ENCODE results near the gene BHMT2.

BHMT2 gene, protein sequence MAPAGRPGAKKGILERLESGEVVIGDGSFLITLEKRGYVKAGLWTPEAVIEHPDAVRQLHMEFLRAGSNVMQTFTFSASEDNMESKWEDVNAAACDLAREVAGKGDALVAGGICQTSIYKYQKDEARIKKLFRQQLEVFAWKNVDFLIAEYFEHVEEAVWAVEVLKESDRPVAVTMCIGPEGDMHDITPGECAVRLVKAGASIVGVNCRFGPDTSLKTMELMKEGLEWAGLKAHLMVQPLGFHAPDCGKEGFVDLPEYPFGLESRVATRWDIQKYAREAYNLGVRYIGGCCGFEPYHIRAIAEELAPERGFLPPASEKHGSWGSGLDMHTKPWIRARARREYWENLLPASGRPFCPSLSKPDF

GRCh38 chr5:79069488-79070349 is at the start of gene BHMT2, which contains the start of gene DMGDH:
Gene BHMT2, plus strand, starts transcription at chr5:79069767. Its CDS starts 16 bp downstream, at chr5:79069783.
Gene DMGDH, minus strand, starts transcription at chr5:79069674. Its CDS starts 54 bp downstream, at chr5:79069620.
- DNase-seq (no peak), ATAC-seq (replicated peaks) (peak in 1 of 2 donors; percentile 34)
- Mint-ChIP-seq H3K9me3 (peaks cover 0 to 6% of the 10 kb centered on the region in 2 donors), H3K4me1 (no peaks in the 10 kb centered on the region), H3K27me3 (peaks cover 36 to 45% of the 10 kb centered on the region in 2 donors), H3K36me3 (no peaks in the 10 kb centered on the region), H3K4me3 (peak within 1 kb of the TSS in 1 of 2 donors; percentile 28), H3K27ac (no peak within 1 kb of the TSS)

DNA sequence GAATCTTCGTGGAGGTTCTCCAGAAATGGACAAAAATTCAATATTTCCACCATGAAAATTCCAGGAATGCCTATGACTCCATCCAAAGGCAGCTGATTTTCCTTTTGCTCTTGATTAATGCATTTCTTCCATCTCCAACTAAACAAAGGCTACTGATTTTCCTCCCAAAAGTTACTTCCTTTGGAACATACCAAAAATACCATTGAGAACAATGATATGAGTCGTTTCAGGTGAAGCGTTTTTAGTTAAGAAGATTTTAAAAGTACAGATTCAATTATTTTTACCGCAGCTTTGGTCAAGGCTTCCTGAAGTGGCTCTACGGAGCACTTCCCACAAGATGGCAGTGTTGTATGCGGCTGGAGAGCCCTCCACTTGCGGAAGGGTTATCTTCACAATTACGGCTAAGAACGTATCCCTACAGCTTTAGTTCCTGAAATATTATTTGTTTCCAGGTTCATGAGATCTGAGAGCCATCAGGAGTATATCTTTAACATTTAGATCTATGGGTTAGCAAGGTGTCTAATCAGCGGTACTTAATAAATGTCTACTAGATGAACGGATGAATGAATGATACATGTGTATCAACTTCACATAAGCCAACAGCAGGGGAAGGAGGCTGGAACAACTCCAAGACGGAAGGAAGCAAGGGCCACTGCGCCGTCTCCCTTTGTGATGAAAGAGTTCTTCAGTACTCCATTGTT is 48.6 kb upstream of the BHMT2 start:
- DNase-seq (peak; percentile 13), ATAC-seq (replicated peaks) (peak; percentile 63 to 65)
- Mint-ChIP-seq H3K36me3 (no peaks in the 10 kb centered on the region), H3K27me3 (peaks cover 34 to 52% of the 10 kb centered on the region in 2 donors), H3K4me1 (peaks cover 4 to 17% of the 10 kb centered on the region in 2 donors), H3K4me3 (peak overlapping the region in 1 of 2 donors; percentile 26), H3K27ac (peak overlapping the region; percentile 51), H3K9me3 (no peaks in the 10 kb centered on the region)

- Mint-ChIP-seq H3K36me3 (no peaks in the 10 kb centered on the region), H3K9me3 (no peaks in the 10 kb centered on the region), H3K27ac (no peak overlapping the region), H3K27me3 (peaks cover 33 to 51% of the 10 kb centered on the region in 2 donors), H3K4me1 (peaks cover 4 to 17% of the 10 kb centered on the region in 2 donors), H3K4me3 (no peak overlapping the region)
- ATAC-seq (replicated peaks) (no peak), DNase-seq (no peak)
Measured at GRCh38 chr5:79021753-79022152, 47.8 kb upstream of the BHMT2 start.

DNA sequence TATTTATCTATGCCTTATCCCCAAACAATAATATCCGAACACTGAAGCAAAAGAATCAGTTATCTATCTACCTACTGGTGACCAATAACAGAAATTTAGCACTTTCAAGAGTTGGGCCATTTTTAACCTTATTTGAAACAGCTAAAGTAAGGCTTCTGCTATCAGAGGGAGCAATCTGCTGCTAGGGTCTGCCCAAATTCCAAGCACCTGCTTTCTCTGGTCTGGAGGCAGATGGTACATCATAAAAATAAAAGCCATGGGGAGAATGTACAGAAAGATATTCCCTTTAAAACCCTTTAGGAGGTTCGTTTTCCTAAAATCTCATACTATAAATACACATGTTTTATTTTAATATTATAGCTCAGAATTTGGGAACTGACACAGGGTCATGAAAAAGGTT is 46.8 kb upstream of the BHMT2 start:
- H3K9me3 Mint-ChIP-seq, result no peaks in the 10 kb centered on the region
- peaks cover 40 to 53% of the 10 kb centered on the region in 2 donors for H3K27me3 Mint-ChIP-seq
- peaks cover 4 to 17% of the 10 kb centered on the region in 2 donors for H3K4me1 Mint-ChIP-seq
- ATAC-seq (replicated peaks) (no peak), DNase-seq (no peak)
- no peak overlapping the region for H3K4me3 Mint-ChIP-seq
- H3K27ac Mint-ChIP-seq, result no peak overlapping the region
- H3K36me3 Mint-ChIP-seq, result no peaks in the 10 kb centered on the region

DNA sequence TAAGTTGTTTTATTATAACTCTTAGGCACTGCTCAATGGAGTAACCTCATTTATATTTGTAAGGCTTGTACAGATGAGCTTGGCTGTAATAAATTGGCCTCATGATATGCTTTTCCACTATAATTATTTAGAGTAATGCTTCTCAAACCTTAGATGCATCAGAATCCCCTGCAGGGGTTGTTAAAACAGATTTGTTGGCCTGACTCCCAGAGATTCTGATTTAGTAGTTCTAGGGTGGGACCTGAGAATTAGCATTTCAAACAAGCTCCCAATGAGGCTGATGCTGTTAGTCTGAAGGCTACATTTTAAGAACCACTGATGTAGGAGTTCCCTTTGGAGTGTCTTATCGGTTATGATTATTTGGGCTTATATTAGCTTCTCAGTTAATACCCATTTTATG is 46.2 kb upstream of the BHMT2 start:
- Mint-ChIP-seq H3K36me3 (no peaks in the 10 kb centered on the region), H3K4me1 (peaks cover 4 to 17% of the 10 kb centered on the region in 2 donors), H3K27ac (no peak overlapping the region), H3K4me3 (no peak overlapping the region), H3K9me3 (no peaks in the 10 kb centered on the region), H3K27me3 (peaks cover 40 to 53% of the 10 kb centered on the region in 2 donors)
- DNase-seq (no peak), ATAC-seq (replicated peaks) (no peak)

GRCh38 chr5:79023947-79024346 is 45.6 kb upstream of the BHMT2 start:
- Mint-ChIP-seq H3K4me1 (peaks cover 4 to 17% of the 10 kb centered on the region in 2 donors), H3K27ac (no peak overlapping the region), H3K9me3 (no peaks in the 10 kb centered on the region), H3K36me3 (no peaks in the 10 kb centered on the region), H3K4me3 (no peak overlapping the region), H3K27me3 (peaks cover 40 to 53% of the 10 kb centered on the region in 2 donors)
- ATAC-seq (replicated peaks), result no peak
- DNase-seq, result no peak

GRCh38 chr5:79025054-79025472 is 44.5 kb upstream of the BHMT2 start:
- peaks cover 37 to 53% of the 10 kb centered on the region in 2 donors for H3K27me3 Mint-ChIP-seq
- ATAC-seq (replicated peaks), result peak in 1 of 2 donors; percentile 18
- H3K4me3 Mint-ChIP-seq, result peak overlapping the region; percentile 44 to 79

DNA sequence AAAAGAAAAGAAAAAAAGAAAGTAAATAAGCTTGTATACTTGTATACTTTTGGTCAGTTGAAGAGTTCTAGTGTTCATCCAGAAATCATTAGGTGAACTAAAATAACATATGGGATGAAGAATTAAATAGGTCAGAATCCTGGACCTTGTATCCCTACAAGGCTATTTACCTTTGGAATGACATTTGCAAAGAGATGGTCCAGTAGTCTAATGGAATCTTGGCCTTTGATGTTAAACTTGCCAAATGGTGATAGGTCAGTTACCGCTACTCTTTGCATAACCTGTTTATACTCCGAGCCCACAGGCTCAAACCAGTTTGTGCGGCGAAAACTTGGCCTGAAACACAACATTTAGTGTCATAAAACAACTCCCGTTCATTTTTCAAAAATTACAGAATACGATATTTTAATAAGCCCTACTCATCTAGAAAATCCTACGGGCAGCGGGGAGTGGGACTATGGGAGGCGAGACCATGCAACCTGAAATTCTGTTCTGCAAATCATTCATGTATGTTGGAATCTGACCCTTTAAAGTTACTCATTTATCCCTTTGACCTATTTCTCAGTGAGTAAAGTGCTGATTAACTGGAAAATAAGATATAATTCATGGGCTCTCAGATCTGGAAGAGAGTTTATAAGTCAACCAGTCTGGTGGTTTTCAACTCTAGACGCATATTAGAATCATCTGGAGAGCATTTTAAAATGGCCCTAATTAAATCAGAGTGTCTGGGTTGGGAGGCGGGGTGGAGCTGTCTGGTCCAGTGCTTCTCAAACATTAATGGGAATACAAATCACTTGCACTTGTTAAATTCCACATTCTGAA is 38.7 kb upstream of the BHMT2 start:
- Mint-ChIP-seq H3K36me3 (no peaks in the 10 kb centered on the region), H3K4me3 (no peak overlapping the region), H3K27me3 (peaks cover 9 to 24% of the 10 kb centered on the region in 2 donors), H3K4me1 (no peaks in the 10 kb centered on the region), H3K9me3 (no peaks in the 10 kb centered on the region), H3K27ac (no peak overlapping the region)
- ATAC-seq (replicated peaks), result no peak
- no peak for DNase-seq

More at GRCh38 chr5:79025054-79025472, 44.5 kb upstream of the BHMT2 start:
- Mint-ChIP-seq H3K4me1 (peaks cover 4 to 17% of the 10 kb centered on the region in 2 donors), H3K27ac (no peak overlapping the region), H3K9me3 (no peaks in the 10 kb centered on the region), H3K36me3 (no peaks in the 10 kb centered on the region)
- DNase-seq, result peak; percentile 4

DNA sequence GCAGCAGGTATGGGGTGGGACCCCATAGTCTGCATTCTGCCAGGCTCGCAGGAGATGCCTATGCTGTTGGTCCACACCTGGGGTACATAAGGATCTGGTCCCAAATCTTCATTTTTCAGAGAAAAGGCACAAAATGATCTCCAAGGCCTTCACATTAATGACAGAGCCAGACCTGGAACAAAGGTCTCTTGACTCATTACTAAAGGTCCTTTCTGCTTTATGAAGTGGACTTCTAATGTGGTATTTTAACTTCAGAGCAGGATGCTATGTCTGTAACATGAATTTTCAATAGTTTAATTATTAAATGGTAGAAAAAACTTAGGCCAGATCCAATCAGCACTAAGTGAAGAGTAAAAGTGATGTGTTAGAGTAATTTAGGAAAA is 38.1 kb upstream of the BHMT2 start:
- Mint-ChIP-seq H3K36me3 (no peaks in the 10 kb centered on the region), H3K9me3 (no peaks in the 10 kb centered on the region), H3K27ac (no peak overlapping the region), H3K4me1 (no peaks in the 10 kb centered on the region), H3K4me3 (no peak overlapping the region), H3K27me3 (peaks cover 8 to 19% of the 10 kb centered on the region in 2 donors)
- DNase-seq (no peak), ATAC-seq (replicated peaks) (no peak)

DNA sequence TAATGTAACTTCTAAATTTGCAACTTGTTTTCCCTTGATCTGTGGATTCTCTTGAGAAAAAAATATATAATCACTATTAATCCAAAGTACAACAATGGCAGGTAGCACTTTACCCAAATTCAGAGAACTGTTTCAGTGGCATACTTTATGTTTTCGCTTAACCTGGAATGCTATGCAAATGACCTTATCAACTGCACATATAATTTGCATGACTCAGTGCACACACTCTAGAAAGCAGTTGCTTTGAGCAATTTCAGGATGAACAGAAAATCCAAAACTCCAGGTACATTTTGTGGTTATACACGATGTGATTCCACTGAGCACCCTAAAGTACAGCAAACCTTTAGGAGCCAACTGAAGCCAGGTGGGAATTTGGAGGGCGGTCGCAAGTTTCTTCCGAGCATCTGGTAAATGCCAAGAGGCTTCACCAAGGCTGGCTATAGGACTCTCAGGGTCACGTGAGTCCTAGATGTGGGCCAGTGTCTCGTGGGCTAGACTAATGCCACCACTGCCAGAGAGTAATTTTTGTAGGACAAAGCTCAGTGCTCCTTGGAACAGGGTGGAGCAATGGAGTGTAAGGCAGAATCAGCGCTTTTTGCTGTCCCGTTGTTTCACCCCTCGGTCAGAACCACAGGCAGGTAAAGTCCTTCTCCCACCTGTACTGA is 37.4 kb upstream of the BHMT2 start:
- DNase-seq (no peak), ATAC-seq (replicated peaks) (no peak)
- H3K27ac Mint-ChIP-seq, result no peak overlapping the region
- H3K27me3 Mint-ChIP-seq, result peaks cover 7 to 12% of the 10 kb centered on the region in 2 donors
- peaks cover 0 to 2% of the 10 kb centered on the region in 2 donors for H3K9me3 Mint-ChIP-seq
- no peaks in the 10 kb centered on the region for H3K36me3 Mint-ChIP-seq
- H3K4me1 Mint-ChIP-seq, result no peaks in the 10 kb centered on the region
- no peak overlapping the region for H3K4me3 Mint-ChIP-seq

- H3K4me1 Mint-ChIP-seq, result no peaks in the 10 kb centered on the region
- DNase-seq (no peak), ATAC-seq (replicated peaks) (no peak)
- H3K36me3 Mint-ChIP-seq, result no peaks in the 10 kb centered on the region
- no peak overlapping the region for H3K4me3 Mint-ChIP-seq
- H3K9me3 Mint-ChIP-seq, result peaks cover 0 to 2% of the 10 kb centered on the region in 2 donors
- H3K27ac Mint-ChIP-seq, result no peak overlapping the region
- H3K27me3 Mint-ChIP-seq, result peaks cover 4 to 8% of the 10 kb centered on the region in 2 donors
Measured at GRCh38 chr5:79032782-79033181, 36.8 kb upstream of the BHMT2 start.

DNA sequence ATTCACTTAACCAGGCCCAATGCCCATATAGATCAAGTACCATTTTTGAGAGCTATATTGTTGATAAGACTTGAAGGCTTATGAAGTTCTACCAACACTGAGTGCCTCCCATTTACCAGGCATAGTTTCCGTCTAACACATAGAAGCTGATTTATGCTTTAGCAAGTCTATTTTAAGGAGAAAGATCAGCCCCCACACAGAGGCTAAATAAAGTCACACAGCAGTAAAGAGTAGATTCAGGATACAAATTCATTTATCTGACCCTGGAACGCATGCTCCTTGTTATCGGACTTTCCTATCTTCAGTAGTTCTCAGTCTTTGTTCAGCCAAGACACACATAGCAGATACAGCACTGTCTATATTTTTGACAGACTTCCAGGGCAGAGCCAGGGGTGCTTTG is 34.3 kb upstream of the BHMT2 start:
- Mint-ChIP-seq H3K4me1 (no peaks in the 10 kb centered on the region), H3K4me3 (no peak overlapping the region), H3K36me3 (no peaks in the 10 kb centered on the region), H3K27ac (no peak overlapping the region), H3K27me3 (peaks cover 4 to 8% of the 10 kb centered on the region in 2 donors), H3K9me3 (peaks cover 0 to 4% of the 10 kb centered on the region in 2 donors)
- ATAC-seq (replicated peaks), result no peak
- no peak for DNase-seq

DNA sequence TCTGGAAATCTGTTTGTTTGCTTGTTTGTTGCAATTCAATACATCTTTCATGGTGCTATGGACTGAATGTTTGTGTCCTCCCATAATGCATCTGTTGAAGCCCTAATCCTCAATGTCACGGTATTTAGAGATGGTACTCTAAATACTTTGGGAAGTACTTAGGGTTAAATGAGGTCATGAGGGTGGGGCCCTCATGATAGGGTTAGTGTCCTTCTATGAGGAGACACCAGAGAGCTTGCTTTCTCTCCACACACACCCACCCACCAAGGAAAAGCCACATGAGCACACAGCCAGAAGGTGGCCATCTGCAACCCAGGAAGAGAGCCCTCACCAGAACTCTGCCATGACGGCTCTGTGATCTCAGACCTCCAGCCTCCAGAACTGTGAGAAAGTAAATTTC is 32.8 kb upstream of the BHMT2 start:
- no peak overlapping the region for H3K27ac Mint-ChIP-seq
- peaks cover 0 to 4% of the 10 kb centered on the region in 2 donors for H3K9me3 Mint-ChIP-seq
- H3K4me3 Mint-ChIP-seq, result no peak overlapping the region
- H3K4me1 Mint-ChIP-seq, result no peaks in the 10 kb centered on the region
- DNase-seq, result no peak
- peaks cover 4 to 8% of the 10 kb centered on the region in 2 donors for H3K27me3 Mint-ChIP-seq
- no peaks in the 10 kb centered on the region for H3K36me3 Mint-ChIP-seq
- no peak for ATAC-seq (replicated peaks)
